Right renal cortex interstitium (tissue), 3 donors: ENCODE measurements around the gene GPR137. TPM values are rescaled to one million over a fixed set of nuclear protein-coding genes. Genes with fewer than 3 reads are reported as not detected.

Experiments used
- DNase-seq, 3 donors: peaks; one replicate each; pipeline ENCODE4 v3.0.0-alpha.2; 2013; ENCODE audit warnings: low read depth in 3 of 3, low spot score in 2 of 3
- polyA plus RNA-seq, 3 donors: library from polyadenylated mRNA; unstranded; fragments of 120-200 nt; gene quantifications; one replicate each; pipeline ENCODE4 v1.2.1, GENCODE V29; 2013; ENCODE audit not compliant: insufficient read length in 3 of 3

GPR137 gene
- polyA plus RNA-seq, 3 donors = 20.4 to 29.6 (median 26.5) TPM

DNA sequence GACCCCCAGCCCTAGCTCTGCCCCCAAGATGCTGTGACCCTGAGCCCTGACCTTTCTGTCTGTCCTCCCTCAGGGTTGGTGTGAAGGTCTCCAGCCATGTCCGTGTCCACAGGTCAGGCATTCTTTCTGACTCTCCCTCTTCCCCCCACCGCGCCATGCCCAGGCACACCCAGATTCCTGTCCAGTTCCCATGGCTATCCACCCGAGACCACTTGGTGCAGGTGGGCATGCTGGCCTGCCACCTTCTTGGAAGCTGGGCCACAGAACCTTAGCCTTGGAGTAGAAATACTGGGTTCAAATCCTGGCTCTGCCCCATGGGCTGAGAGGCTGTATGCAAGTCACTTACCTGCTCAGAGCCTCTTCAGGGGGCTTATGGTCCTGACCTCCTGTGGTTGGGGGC is 36.6 kb upstream of the GPR137 start:
- DNase-seq = no peak

DNA sequence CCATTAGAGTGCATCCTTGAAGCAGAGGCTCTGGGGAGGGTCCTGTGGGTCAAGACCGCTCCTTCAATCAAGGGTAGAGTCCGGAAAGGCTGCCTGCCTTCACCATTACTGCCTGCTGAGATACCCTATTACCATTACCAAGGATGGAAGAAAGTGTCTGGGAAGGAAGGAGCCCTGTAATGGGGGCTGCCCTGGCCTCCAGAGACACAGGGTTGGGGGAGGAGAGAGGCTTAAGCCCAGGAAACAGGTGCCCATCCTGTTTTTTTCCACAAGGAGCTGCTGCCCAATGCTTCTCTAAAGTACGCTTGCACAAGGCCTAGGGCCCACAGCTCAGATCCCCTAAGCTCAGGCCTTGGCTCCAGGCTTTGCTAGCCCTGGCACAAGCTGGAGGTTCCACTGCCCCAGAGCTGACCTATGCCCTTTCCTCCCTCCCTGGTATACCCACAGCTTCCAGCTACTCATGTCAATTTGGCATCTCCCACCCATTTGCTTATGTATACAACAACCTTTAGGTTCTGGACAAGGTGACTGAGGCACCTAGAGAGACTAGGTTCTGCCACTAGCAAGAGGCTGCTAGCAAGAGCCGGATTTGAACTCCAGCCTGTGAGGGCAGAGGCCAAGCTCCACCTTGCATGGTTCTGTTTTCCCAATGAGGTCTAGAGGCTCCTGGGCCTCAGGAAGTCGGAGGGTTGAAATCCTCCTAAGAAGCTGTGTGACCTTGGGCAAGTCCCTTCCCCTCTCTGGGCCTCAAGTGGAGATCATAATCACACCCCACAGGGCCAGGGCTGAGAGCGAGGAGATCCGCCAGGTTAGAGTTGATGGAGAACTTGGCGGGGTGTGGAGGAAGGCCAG is 35.9 kb upstream of the GPR137 start:
- no peak for DNase-seq

DNA sequence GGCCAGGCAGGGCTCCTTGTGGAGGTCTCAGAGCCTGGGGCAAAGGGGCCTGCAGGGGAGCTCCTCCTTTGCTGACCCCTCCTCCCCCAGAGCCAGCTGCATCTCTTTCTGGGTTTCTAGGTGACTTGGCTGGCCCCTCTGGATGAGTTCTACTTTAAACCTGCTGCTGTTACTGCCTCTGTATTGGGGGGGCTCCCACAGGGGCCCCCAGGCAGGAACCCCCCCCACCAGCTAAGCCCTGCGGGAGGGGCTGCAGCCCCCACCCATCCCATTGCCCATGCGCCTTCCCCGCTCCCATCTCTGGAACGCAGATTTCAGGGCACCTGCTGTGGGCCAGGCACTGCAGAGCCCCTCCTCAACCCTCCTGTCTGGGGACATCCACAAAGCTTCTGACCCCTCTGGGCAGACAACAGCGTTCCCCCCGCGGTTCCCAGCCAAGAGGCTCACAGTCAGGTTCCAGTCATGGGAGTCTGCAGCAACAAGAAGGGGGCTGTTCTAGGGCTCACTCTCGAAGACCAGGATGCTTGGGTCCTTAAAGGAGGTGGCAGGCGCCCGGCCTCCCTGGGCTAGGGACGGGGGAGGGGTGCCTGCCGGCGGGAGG is 35.1 kb upstream of the GPR137 start:
- DNase-seq = no peak

DNA sequence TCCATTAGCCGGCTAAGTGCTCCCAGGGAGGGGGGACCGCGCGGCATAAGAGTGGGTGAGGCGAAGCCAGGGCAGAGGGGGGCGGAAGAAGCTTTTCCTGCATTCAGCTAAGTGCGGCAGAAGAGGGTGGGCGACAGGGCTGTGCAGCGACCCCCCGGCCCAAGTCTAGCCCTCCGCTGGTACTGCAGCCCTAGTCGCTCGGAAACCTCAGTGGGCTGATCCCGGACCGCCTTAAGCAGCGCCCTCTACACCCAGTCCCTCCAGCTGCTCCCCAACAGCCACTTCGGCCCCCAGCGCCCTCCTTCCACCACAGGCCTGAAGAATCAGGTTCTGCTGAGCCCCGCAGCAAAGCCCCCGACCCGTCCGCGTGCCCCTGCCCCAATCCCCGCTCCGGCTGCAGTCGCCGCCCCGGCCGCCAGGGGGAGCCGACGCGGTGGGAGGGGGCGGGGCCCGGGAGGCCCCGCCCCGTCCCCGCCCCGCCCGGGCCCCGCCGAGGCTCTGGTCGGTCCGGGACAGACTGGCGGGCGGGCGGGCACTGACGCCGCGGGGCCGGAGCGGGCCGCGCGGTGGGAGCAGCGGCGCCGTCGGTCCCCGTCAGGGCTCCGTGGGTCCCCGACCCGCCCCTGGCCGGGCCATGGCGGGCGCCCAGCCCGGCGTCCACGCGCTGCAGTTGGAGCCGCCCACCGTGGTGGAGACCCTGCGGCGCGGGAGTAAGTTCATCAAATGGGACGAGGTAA is 34.5 kb upstream of the GPR137 start, which contains the start of gene PLCB3:
TSS of gene PLCB3 (plus strand) at position 515 of the 737 bp plus-strand sequence. CDS start at position 635, 120 bp downstream.
- DNase-seq = no peak

- no peak for DNase-seq
Measured at GRCh38 chr11:64251753-64252002, 34.0 kb upstream of the GPR137 start.

DNA sequence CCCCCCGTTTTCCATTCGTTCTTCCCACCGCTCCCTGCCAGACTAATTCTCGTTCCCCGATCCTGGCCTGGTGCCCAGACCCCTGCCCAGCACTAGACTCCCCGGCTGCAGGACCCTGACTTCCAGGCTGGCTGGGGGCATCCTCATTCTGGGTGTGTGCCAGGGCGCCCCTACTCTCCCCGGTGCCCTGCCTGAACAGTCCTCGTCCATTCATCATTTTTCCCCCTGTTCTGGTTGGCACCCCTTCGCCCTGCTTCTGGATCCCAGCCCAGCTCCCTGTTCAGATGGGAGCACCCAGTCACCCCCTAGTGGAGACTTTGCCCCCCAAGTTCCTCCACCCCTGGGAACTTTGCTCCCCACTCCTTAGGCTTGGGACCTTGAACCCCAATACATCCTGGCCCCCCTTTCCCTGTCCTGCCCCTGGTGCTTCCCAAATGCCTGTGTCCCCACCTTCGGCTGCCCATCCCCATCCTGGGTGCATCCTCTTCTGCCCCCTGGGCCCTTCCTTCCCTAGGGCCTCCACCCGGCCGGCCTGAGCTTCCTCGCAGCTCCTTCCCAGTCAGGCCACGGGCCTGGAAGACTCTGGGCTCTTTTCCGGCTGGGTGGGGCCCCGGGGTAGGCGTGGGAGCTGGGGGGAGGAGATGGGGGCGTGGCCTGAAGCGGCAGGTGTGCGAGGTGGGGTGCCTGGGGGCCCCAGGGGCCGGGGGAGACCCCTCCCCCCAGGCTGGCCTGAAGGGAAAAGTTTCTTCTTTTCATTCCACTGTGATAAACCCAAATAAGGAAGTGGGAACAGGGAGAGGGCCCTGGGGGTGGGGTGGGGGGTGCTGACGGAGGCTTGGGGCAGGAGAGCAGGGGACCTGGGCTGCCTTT is 33.4 kb upstream of the GPR137 start:
- no peak for DNase-seq

- DNase-seq = no peak
Measured at GRCh38 chr11:64253043-64253442, 32.6 kb upstream of the GPR137 start.

GRCh38 chr11:64253481-64253880 is 32.2 kb upstream of the GPR137 start:
- DNase-seq = no peak

- DNase-seq = no peak
Measured at GRCh38 chr11:64254326-64254725, 31.3 kb upstream of the GPR137 start.

DNA sequence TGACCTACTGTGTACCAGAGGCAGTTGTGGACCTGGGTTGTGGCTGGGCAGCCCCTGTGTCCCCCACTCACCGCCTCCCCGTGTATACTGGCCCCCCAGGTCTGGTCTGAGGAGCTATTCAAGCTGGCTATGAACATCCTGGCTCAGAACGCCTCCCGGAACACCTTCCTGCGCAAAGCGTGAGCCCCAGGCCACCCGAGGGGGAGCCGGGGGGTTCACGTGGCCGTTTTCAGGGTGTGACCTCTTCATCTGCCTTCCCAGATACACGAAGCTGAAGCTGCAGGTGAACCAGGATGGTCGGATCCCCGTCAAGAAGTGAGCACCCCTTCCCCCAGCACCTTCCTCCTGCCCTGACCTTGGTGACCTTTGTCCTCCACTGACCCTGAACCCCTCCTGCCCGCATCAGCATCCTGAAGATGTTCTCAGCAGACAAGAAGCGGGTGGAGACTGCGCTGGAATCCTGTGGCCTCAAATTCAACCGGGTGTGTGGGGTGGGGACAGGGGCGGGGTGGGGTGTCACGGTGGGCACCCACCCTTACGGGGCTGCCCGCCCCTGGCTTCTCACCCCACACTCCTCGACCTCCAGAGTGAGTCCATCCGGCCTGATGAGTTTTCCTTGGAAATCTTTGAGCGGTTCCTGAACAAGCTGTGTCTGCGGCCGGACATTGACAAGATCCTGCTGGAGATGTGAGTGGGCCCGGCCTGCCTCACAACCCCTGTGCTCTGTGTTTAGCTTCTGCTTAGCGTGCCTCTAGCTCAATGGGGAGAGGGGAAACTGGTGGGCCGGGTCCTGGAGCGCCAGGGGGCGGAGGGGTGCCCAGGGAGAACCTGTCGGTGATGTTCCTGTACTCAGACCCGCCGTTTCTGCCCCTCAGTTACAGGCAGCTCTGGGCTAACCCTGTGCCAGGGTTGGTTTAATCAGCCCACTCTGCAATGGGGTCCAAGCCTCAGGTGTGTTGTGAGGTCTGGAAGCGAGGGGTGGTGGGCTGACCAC is 30.2 kb upstream of the GPR137 start:
- no peak for DNase-seq

DNA sequence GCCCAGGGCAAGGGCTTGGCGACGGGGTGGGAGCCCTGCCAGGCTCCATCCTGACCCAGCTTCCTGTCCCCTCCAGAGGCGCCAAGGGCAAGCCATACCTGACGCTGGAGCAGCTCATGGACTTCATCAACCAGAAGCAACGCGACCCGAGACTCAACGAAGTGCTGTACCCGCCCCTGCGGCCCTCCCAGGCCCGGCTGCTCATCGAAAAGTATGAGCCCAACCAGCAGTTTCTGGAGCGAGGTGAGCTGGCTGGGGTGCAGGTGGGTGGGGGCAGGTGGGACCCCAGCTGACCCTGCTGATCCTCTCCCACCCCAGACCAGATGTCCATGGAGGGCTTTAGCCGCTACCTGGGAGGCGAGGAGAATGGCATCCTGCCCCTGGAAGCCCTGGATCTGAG is 29.3 kb upstream of the GPR137 start:
- DNase-seq = no peak

- DNase-seq = no peak
Measured at GRCh38 chr11:64258356-64258755, 27.3 kb upstream of the GPR137 start.

GRCh38 chr11:64258946-64259532 is 26.6 kb upstream of the GPR137 start:
- DNase-seq = no peak

DNA sequence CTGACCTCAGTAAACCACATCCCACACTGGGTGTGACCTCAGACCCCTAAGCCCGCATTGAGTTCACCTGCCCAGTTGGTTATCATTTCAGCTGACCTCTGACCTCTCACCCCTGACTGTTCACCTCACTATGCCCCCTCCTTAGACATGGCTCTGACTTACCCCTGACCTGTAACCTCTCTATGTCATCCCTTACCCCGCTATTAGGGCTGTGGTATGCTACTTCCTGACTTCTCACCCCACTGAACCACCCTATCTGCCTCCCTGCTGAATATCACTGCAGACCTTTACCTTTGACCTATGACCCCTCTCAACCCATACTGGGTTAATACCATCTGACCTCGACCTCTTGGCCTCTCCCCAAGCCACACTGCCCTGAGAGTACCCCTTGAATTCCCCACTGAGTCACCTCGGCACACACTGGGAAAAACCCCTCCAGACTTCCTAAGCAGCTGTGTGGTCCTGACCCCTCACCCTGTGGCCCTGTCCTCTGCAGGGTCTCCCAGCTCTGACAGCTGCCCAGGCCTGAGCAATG is 26.0 kb upstream of the GPR137 start:
- DNase-seq = no peak

DNA sequence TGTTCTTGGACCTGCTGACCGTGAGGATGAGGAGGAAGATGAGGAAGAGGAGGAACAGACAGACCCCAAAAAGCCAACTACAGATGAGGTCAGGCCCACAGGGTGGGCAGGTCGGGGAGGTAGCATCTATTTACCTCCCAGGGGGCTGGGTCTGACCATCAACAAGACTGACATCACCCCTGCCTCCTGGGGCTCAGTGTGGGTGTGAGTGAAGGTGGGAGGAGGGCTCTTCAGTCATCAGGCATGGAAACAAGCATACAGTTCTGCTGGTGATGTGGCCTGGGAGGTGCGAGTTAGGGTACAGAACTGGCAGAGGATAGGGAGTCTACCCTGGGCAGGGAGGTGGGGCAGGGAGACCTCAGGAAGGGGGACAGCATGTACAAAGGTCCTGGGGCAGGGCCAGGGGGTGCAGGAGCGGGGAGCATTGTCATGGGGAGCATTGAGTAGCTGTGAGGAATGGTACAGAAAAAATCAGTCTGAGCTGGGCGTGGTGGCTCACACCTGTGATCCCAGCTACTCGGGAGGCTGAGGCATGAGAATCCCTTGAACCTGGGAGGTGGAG is 25.4 kb upstream of the GPR137 start:
- DNase-seq = no peak

- DNase-seq = no peak
Measured at GRCh38 chr11:64261556-64262080, 24.0 kb upstream of the GPR137 start.

DNA sequence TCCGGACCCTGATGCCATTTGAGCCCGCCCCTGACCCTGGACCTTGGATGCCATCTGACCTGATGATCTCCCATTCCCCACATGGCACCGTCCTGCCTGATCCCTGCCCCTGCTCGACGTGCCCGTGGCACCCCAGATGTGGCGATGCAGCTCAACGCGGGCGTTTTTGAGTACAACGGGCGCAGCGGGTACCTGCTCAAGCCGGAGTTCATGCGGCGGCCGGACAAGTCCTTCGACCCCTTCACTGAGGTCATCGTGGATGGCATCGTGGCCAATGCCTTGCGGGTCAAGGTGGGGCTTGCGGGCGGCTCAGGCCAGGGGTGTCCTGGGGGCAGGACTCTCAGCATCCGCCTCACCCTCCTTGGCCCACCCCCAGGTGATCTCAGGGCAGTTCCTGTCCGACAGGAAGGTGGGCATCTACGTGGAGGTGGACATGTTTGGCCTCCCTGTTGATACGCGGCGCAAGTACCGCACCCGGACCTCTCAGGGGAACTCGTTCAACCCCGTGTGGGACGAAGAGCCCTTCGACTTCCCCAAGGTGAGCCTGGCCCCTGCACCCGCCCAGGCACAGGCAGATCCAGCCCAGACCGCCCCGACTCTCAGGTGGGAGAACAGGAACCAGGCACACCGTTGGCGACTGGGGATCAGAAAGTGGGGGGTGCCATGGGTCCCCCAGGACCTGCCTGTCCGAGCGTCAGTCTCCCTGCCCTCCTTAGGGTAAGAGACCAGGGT is 23.2 kb upstream of the GPR137 start:
- DNase-seq = no peak
